Effector memory CD8-positive, alpha-beta T cell (primary cell): ENCODE measurements around the gene ANTXR1.

Experiments used
- ATAC-seq: fragments of 150-1000 bp; cut with Tn5 transposase; replicated peaks from 2 replicates; pipeline ENCODE4 v1.10.0; 2021; ENCODE audit warnings: mild to moderate bottlenecking, moderate library complexity
- DNase-seq, 3 experiments: peaks; one replicate each; pipeline ENCODE4 v3.0.0; 2021
- H3K27ac Mint-ChIP-seq, 2 donors: one replicate each; pipeline ENCODE4 v1.8.0; 2022; ENCODE audit warnings: mild to moderate bottlenecking in 2 of 2, mixed read lengths in 2 of 2, moderate library complexity in 2 of 2
- H3K27me3 Mint-ChIP-seq, 2 donors: one replicate each; pipeline ENCODE4 v1.8.0; 2022; ENCODE audit warnings: mixed read lengths in 2 of 2
- H3K36me3 Mint-ChIP-seq: one replicate; pipeline ENCODE4 v1.8.0; 2022; ENCODE audit warnings: mild to moderate bottlenecking, moderate library complexity, mixed read lengths; ENCODE audit not compliant: insufficient read depth
- H3K4me1 Mint-ChIP-seq, 2 donors: one replicate each; pipeline ENCODE4 v1.8.0; 2022; ENCODE audit warnings: low read depth in 2 of 2, mixed read lengths in 2 of 2
- H3K4me3 Mint-ChIP-seq, 2 donors: one replicate each; pipeline ENCODE4 v1.8.0; 2022; ENCODE audit warnings: mild to moderate bottlenecking in 2 of 2, mixed read lengths in 2 of 2, moderate library complexity in 2 of 2
- H3K9me3 Mint-ChIP-seq, 2 donors: one replicate each; pipeline ENCODE4 v1.8.0; 2022; ENCODE audit warnings: mixed read lengths in 2 of 2

Gene ANTXR1

DNA sequence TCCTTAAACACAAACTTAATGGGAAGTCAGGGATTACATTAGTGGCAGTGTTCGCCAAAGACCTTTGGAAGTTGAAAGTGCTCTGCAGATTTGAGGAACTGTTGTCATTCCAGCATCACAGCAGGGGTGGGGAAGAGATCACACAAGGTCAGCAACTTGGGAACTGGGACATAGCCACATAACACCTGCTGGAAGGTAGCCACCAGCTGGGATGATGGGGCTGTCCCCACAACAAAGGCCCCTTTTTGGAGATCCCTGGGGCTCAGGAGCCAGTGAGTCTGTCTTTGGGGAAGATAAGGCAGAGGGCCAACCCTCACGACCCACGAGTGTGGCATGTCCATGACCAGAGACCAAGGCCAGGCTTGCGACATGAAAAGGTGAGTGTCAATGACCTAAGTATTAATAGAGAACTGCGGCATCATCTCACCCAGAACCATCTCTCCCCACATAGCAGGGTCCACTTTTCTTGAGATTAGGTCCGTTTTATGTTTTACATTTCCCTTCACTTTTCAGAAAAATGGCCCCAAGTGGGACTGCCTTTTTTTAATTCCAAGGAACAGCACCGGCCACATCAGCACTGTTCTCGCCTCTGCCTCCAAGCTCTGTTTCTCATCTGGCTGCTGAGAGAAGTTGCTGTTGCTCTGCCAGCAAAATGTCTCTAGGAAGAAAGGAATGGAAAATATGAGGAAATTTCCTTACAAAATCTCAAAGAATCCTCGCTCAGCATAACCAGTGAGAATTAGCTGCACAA, 267.1 kb downstream of the ANTXR1 start:
- DNase-seq (no peak), ATAC-seq (no peak)
- H3K27me3 Mint-ChIP-seq = peaks cover 45 to 49% of the 10 kb centered on the region in 2 donors
- H3K27ac Mint-ChIP-seq = no peak overlapping the region
- no peak overlapping the region for H3K4me3 Mint-ChIP-seq
- H3K4me1 Mint-ChIP-seq = no peaks in the 10 kb centered on the region
- no peaks in the 10 kb centered on the region for H3K36me3 Mint-ChIP-seq
- H3K9me3 Mint-ChIP-seq = no peaks in the 10 kb centered on the region

DNA sequence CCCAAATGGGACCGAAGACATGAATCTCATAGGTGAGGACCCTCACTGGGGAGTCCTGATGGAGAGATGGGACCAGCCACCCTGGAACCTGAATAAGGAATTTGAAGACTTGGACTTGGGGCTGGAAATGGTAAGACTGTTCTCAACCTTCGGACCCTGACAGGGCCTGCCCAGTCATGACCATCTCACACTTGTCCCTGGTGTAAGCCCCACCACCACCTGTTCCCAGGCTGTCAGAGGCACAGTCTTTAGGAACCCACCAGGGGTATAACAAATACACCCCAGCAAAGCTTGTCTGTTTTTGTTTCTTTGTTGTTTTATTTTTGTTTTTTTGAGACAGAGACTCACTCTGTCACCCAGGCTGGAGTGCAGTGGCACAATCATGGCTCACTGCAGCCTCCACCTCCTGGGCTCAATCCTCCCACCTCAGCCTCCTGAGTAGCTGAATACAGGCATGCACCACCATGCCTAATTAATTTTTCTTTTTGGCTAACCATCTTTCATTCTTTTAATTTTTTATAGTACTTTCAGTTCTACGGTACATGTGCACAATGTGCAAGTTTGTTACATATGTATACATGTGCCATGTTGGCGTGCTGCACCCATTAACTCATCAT, 267.9 kb downstream of the ANTXR1 start:
- Mint-ChIP-seq H3K4me1 (no peaks in the 10 kb centered on the region), H3K27me3 (peaks cover 38 to 41% of the 10 kb centered on the region in 2 donors), H3K27ac (no peak overlapping the region), H3K36me3 (no peaks in the 10 kb centered on the region), H3K9me3 (no peaks in the 10 kb centered on the region), H3K4me3 (no peak overlapping the region)
- DNase-seq (no peak), ATAC-seq (no peak)

DNA sequence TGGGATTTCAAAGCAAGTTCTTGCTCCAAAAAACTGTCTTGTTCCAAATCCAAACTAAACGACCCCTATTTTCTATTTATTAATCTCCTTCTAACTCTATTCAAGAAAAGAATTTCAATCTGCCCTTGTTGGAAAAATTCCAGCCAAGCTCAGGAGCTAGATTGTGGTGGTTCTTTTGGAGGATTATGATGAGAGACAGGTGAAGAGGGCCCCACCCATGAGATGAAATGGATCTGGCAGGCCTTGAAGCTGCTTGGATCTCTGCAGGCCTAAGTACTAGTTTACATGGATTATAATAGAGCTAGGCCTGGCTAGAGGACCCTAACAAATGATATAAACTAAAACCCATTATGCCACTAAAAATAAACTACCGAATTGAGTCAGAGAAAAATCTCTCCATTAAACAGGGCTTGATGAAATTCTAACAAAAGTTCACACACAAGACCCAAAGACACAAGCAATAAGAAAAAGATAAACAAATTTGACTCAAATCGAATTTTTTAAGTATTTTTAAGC, 272.5 kb downstream of the ANTXR1 start:
- H3K36me3 Mint-ChIP-seq = no peaks in the 10 kb centered on the region
- no peak overlapping the region for H3K4me3 Mint-ChIP-seq
- no peaks in the 10 kb centered on the region for H3K4me1 Mint-ChIP-seq
- DNase-seq (no peak), ATAC-seq (no peak)
- H3K27me3 Mint-ChIP-seq = peaks cover 14 to 29% of the 10 kb centered on the region in 2 donors
- no peak overlapping the region for H3K27ac Mint-ChIP-seq
- H3K9me3 Mint-ChIP-seq = no peaks in the 10 kb centered on the region

DNA sequence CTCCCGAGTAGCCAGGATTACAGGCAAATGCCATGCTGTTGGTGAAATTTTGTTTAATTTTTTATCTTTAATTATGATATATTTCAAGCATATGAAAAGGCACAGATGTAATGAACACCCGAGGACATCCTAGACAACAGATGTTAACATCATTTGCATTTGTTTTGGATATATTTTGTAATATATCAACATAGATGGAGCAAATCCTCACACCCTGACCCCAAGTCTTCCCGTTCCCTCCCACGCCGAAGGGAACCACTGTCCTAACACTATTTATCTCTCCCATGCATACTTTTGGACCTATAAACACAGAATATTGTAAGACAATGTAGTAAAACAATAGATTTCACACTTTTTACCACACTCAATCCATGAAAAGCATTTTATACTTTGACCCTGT, 274.6 kb downstream of the ANTXR1 start:
- H3K27ac Mint-ChIP-seq = no peak overlapping the region
- no peaks in the 10 kb centered on the region for H3K36me3 Mint-ChIP-seq
- peaks cover 13 to 19% of the 10 kb centered on the region in 2 donors for H3K27me3 Mint-ChIP-seq
- ATAC-seq = no peak
- H3K9me3 Mint-ChIP-seq = no peaks in the 10 kb centered on the region
- H3K4me3 Mint-ChIP-seq = no peak overlapping the region
- no peaks in the 10 kb centered on the region for H3K4me1 Mint-ChIP-seq
- DNase-seq = no peak

DNA sequence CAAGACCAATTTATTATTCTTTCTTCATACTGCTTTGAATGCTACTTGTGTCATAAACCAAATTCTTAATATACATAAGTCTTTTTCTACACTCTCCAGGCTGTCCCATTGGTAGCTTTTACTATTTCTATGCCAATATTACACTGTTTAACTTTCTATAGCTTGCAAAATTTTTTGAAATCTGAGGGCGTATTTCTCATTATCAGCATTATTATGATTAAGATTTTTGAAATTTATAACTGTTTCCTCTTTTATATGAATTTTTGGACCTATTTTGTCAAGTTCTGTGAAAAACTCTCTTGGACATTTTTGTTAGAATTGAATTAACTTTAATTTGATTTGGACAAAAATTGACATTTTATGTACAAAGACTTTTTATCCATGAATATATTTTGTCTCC, 275.4 kb downstream of the ANTXR1 start:
- ATAC-seq (no peak), DNase-seq (no peak)
- Mint-ChIP-seq H3K4me3 (no peak overlapping the region), H3K4me1 (no peaks in the 10 kb centered on the region), H3K9me3 (no peaks in the 10 kb centered on the region), H3K36me3 (no peaks in the 10 kb centered on the region), H3K27ac (no peak overlapping the region), H3K27me3 (peaks cover 8 to 12% of the 10 kb centered on the region in 2 donors)

DNA sequence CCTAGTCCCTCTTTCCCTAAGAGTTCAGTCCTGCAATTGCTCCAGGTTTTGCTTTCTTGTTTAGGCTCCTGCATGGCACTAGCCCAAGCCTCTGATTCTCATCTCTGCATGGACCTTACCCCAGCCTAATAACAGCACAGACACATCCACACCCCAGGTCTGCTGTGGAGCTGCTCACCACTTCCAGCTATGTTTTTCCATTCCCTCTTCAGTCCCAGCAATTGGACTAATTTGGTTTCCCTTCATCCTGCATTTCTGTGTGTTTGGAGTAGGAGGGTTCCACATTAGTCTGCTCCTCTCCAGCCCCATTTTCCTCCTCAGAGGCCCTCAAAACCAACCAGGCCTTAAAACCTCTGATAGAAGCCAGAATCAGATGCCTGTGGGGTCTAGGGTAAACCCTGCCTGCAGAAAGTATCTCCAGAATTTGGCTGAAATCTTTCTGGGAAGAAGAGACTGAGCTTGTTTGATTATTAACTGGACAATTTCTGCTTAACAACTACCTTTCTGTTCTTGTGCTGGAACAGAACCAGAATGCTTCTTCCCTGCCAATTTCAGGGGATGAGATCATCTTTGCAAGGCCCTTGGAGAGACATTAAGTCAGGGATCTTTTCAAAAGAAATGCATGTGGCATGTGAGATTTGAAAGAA, 278.1 kb downstream of the ANTXR1 start:
- Mint-ChIP-seq H3K9me3 (no peaks in the 10 kb centered on the region), H3K27ac (peak overlapping the region in 1 of 2 donors; percentile 1), H3K4me3 (no peak overlapping the region), H3K36me3 (no peaks in the 10 kb centered on the region), H3K27me3 (peaks cover 13 to 31% of the 10 kb centered on the region in 2 donors), H3K4me1 (no peaks in the 10 kb centered on the region)
- ATAC-seq (no peak), DNase-seq (no peak)

DNA sequence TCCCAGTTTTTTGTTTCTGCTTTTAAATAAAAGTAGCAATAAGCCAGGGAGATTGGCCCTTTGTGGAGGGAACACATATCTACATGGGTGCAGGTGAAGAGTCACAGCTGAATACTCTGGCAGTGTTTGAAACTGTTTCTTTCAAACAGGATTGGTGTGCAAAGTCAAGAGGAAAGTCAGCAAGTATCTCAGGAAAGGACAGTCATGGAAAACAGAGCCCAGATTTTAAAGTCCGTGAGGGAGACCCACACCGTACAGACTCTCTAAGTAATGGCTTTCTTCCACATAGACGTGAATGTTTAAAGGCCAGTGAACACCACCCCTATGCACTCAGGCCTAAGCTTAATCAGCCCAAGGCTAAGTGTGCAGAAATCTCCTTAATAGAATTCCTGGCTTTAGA, 278.7 kb downstream of the ANTXR1 start:
- H3K36me3 Mint-ChIP-seq = no peaks in the 10 kb centered on the region
- no peak overlapping the region for H3K27ac Mint-ChIP-seq
- H3K4me3 Mint-ChIP-seq = no peak overlapping the region
- DNase-seq (no peak), ATAC-seq (no peak)
- H3K4me1 Mint-ChIP-seq = no peaks in the 10 kb centered on the region
- H3K9me3 Mint-ChIP-seq = no peaks in the 10 kb centered on the region
- H3K27me3 Mint-ChIP-seq = peaks cover 17 to 36% of the 10 kb centered on the region in 2 donors

DNA sequence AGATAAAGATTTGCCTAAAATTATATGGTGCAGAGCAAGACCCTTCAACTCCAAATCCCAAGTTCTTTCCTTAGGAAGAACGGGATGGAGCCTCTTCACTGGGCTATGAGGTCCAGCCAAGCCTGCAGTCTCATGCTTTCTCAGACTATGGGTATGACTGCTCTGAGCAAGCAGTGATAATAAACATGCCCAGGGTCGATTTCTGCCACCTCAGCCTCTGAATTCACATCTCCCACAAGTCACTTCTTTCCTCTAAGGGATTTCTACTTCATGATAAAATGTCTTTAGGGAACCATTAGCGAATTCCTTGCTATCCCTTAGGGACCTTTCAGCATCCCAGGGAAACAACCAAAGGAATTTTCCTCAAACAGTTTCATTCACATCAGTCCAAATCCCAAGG, 279.3 kb downstream of the ANTXR1 start:
- Mint-ChIP-seq H3K9me3 (no peaks in the 10 kb centered on the region), H3K4me3 (no peak overlapping the region), H3K27me3 (peaks cover 22 to 42% of the 10 kb centered on the region in 2 donors), H3K4me1 (no peaks in the 10 kb centered on the region), H3K36me3 (no peaks in the 10 kb centered on the region), H3K27ac (no peak overlapping the region)
- DNase-seq (no peak), ATAC-seq (no peak)

DNA sequence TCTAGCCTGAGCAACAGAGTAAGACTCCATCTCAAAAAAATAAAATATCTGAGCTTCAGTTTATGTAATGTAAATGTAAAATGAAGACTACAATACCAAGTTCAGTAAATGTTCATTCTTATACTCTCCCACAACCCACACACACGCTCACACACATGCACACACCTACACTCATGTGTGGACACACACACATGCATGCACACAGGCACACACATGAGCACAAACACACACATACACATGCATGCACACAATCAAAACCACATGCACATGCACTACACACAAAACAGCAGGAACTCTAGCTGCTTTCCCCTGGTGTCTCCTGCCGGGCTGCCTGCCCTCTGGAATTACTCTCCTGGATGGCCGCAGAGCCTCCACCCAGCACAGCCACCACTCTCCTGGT, 283.4 kb downstream of the ANTXR1 start:
- no peaks in the 10 kb centered on the region for H3K36me3 Mint-ChIP-seq

DNA sequence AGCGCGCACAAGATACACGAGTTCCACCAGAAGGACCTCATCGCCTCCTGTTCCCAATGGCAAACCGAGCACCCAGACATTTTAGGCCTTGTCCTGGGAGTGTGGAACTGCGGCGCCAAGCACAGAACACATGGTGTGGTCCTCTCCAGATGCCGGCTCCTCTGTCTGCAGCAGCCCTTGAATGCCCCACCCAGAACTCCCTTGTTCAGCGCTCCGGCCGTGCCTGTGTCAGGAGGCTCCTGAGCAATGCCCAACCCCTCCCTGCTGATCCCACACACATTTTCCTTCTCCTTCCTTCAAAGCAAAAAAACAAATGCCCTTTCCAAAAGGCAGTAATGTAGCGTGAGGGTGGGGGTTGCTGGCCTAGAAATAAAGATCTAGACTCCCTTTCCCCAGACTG, 284.2 kb downstream of the ANTXR1 start:
- DNase-seq = no peak
- Mint-ChIP-seq H3K9me3 (no peaks in the 10 kb centered on the region), H3K27ac (no peak overlapping the region), H3K4me3 (no peak overlapping the region), H3K36me3 (no peaks in the 10 kb centered on the region), H3K27me3 (peaks cover 40 to 55% of the 10 kb centered on the region in 2 donors), H3K4me1 (no peaks in the 10 kb centered on the region)
- ATAC-seq = no peak

More for the DNA sequence above, 283.4 kb downstream of the ANTXR1 start:
- Mint-ChIP-seq H3K9me3 (no peaks in the 10 kb centered on the region), H3K4me3 (no peak overlapping the region), H3K27ac (no peak overlapping the region), H3K4me1 (no peaks in the 10 kb centered on the region), H3K27me3 (peaks cover 33 to 48% of the 10 kb centered on the region in 2 donors)
- no peak for ATAC-seq
- no peak for DNase-seq

DNA sequence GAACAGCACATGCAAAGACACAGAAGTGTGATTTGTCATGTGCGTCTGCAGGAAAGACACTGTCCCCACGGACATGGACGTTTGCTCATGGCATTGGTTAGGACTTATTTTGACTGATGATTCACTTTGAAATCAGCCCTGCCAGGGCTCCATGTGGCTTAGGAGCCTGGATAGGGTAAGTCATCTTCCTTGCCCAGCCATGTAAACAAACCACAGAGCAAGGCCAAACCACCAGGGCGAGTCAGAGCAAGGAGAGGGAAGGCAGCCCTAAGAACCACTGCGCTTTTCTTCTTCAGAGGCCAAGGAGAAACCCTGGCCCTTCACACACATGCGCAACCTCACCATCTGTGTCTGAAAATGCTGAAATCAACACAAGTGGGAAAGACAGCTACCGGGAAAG, 285.3 kb downstream of the ANTXR1 start:
- no peaks in the 10 kb centered on the region for H3K4me1 Mint-ChIP-seq
- no peak overlapping the region for H3K27ac Mint-ChIP-seq
- H3K4me3 Mint-ChIP-seq = no peak overlapping the region
- H3K36me3 Mint-ChIP-seq = no peaks in the 10 kb centered on the region
- DNase-seq = no peak
- H3K27me3 Mint-ChIP-seq = peaks cover 42 to 59% of the 10 kb centered on the region in 2 donors
- H3K9me3 Mint-ChIP-seq = no peaks in the 10 kb centered on the region
- ATAC-seq = no peak

DNA sequence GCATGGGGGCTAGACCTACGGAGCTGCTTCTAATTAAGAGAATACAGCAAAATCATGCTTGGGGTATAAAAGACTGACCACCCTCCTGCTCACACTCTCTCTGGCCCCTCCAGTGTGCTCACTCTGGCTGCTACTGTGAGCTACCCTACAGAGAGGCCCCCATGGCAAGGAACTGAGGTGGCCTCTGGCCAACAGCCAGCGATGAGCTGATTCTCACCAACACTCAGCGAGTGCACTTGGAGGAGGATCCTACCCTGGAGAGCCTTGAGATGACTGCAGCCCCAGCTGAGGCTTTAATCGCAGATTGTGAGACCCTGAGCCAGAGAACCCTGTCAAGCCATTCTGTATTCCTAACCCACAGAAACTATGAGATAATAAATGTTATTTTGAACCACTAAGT, 285.9 kb downstream of the ANTXR1 start:
- no peaks in the 10 kb centered on the region for H3K36me3 Mint-ChIP-seq
- H3K27me3 Mint-ChIP-seq = peaks cover 43 to 58% of the 10 kb centered on the region in 2 donors
- DNase-seq (no peak), ATAC-seq (no peak)
- no peaks in the 10 kb centered on the region for H3K4me1 Mint-ChIP-seq
- no peaks in the 10 kb centered on the region for H3K9me3 Mint-ChIP-seq
- no peak overlapping the region for H3K27ac Mint-ChIP-seq
- H3K4me3 Mint-ChIP-seq = no peak overlapping the region
